GM18505 (cell line): Measurements from ENCODE around the gene MARCHF4.
"Not testable (repeated sequence)": the region's sequence is repeated elsewhere in the genome, so short reads cannot be mapped to it uniquely, and the experiment has no call there.

Experiments used
- ATAC-seq: cut with Tn5 transposase; IDR thresholded peaks from one replicate; pipeline ENCODE4 v1.9.1; 2021; ENCODE audit not compliant: unreplicated experiment
- POLR2A ChIP-seq: IDR thresholded peaks from 4 replicates; pipeline ENCODE4 v1.6.1; 2011; ENCODE audit warnings: borderline replicate concordance; ENCODE audit not compliant: insufficient read depth, insufficient read length; ENCODE audit errors: extremely low read depth

MARCHF4 gene

DNA sequence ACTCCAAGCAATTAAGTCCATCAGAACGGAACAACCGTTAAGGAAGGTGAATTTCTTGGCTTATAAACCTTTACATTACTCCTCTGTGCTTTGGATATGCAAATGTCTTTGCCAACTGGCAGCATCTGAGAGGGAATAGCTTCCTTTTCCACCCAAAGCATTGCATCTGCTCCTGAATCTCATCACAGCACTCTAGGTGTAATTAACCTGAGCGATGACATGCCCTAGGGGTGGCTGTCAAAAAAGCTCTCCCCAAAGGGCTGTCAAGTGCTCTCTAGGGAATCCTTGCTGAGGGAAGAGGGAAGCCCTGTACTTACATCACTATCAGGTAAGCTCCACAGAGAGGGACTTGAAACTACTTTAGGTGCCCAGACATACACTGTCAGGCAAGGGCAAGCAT, 34.5 kb upstream of the MARCHF4 start:
- ATAC-seq = no peak
- TF ChIP-seq POLR2A = no peak

DNA sequence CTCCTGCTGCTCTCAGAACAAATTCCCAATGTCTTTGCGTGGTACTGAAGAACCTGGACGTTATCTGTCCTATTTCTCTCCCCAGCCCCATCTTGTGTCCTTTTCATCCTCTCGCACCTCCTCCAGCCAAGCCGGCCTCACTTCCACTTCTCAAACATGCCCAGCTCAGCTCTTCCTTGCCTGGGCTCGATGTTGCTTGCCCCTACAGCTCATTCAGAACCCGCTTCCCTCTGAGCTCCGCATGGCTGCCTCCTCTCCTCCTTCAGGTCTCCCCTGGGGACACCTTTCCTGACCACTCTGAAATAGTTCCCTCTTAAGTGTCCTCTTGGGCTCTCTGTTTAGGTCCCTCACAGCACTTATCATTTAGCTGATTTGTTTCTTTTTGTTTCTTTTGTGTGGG, 33.3 kb upstream of the MARCHF4 start:
- no peak for TF ChIP-seq POLR2A
- ATAC-seq = no peak

DNA sequence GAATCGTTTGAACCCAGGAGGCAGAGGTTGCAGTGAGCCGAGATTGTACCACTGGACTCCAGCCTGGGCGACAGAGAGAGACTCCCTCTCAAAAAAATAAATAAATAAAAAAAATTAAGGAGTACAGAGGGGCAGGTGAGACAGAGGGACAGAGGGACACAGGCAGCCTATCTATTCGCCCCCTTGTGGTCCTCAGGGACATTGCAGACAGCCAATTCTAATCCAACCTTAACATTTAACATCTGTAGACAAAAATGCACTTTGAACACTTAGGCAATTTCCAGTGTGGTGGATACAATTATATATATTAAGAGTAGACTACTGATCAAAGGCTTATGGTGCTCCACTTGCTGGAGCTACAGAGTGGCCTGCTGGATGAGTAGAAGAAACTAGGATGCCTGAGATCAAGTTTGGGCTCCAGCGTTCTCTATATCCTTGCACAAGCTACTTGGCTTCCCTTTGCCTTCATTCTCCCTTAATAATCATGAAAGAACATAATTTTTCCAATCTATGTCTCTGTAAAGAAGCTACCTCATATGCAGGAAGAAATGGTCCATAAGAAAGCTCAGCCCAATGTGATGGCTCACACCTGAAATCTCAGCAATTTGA, 31.8 kb upstream of the MARCHF4 start:
- no peak for ATAC-seq

DNA sequence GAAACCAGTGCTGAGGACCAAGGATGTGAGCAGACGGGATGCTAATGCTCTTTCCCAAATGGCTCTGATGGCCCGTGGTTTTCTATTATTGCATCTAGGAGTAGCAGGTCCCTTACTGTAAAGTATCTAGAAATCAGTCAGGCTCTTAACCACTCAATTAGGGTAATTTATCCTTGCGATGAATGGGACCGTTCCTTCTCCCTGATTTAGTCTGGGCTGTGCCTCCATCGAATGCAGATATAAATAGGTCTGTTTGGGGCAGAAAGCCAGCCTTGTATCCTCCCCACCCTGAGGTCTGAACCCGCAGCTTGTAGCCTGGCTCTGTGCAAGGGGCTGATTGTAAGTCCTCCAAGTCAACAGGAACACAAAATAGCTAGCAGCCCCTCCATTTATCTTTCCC, 30.5 kb upstream of the MARCHF4 start:
- no peak for TF ChIP-seq POLR2A
- ATAC-seq = no peak

More for the DNA sequence above, 31.8 kb upstream of the MARCHF4 start:
- no peak for TF ChIP-seq POLR2A

DNA sequence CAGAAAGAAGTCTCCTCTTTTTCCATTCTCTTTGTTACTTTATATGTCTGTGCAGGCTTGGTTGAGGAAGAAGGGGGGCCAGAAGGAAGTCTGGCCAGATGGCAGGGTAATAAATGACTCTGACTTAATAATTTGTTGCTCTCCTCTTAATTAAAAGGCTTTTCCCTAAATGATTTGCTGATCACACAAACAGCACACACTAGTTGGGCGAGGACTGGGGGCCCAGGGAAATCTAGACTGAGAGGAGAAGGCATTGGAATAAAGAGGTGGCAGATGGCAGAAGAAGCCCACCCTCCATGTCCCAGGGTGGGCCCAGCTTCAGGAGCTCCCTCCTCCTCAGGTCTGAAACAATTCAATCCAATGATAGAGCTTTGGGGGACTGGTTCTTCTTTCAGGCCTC, 27.3 kb upstream of the MARCHF4 start:
- TF ChIP-seq POLR2A = no peak

DNA sequence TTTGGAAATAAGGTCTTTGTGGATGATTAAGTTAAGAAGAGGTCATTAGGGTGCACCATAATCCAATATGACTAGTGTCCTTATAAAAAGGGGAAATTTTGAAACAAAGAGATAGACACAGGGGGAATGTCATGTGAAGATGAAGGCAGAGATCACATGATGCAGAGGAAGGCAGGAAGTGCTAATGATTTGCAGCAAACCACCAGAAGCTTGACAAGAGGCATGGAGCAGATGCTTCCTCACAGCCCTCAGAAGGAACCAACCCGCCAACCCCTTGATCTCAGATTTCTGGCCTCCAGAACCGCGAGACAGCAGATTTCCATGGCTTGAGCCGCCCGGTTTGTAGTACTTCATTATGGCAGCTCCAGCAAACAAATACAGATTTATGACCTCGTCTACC, 22.6 kb upstream of the MARCHF4 start:
- no peak for ATAC-seq

More for the DNA sequence above, 27.3 kb upstream of the MARCHF4 start:
- ATAC-seq = no peak

DNA sequence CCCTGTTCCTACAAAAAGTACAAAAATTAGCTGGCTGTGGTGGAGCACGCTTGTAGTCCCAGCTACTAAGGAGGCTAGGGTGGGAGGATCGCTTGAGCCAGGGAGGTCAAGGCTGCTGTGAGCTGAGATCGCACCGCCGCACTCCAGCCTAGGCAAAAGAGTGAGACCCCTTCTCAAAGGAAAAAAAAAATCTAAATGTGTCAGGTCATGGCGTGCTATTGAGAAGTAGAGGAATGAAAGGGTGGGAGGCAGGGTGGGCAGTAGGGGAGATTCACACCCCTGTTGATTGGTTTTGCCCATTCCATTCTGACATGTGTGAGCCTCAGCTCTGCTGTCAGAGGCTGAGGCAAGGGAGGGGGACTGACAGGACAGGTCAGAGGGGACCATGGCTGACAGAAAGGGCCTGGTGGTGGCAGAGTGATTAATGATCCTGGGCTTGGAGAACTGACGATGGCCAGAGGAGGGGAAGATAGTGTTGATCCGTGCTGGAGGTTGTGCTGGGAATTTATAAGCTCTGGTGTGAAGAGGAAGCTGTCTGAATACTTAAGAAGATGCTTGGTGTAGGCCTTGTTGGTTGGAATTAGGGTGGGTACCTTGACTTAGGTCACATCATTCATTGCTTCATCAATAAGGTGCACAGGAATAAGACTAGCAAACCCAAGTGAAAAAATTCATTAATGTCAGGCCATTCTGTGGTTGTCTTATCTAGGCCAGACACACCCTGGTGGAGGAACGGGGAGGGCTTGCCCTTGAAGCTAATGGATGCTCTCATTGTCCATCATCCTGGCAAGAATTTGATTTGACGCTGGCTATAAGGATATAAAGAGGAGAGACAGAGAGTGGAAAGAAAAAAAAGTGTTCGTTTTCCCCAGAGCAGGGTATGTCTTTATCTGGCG, 20.9 kb upstream of the MARCHF4 start:
- no peak for ATAC-seq
- no peak for TF ChIP-seq POLR2A

More for the DNA sequence above, 22.6 kb upstream of the MARCHF4 start:
- no peak for TF ChIP-seq POLR2A

DNA sequence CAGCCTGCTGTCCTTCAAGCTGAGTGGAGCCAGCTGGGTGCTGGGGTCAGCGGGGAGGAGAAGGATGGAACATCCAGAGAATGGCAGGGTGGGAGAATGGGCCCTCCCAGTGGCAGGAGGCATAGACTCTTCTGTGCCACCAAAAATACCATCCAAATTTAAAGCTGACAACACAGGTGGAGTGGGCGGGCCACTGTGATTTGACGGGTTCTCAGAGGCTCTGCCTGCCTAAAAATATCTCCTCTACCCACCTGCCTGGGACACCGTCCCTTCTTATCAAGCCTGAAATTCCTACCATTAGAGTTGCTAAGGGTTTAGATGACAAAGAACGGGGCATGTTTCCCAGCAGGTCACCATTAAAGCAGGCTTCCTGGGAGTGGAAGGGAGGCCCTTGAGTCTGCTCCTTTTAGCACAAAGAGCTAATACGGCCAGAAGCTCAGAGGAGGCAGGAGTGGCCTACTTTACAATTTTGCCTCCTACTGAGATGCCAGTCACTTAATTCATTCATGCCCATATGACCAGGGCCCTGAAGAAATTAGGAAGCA, 19.8 kb upstream of the MARCHF4 start:
- no peak for TF ChIP-seq POLR2A
- ATAC-seq = no peak

DNA sequence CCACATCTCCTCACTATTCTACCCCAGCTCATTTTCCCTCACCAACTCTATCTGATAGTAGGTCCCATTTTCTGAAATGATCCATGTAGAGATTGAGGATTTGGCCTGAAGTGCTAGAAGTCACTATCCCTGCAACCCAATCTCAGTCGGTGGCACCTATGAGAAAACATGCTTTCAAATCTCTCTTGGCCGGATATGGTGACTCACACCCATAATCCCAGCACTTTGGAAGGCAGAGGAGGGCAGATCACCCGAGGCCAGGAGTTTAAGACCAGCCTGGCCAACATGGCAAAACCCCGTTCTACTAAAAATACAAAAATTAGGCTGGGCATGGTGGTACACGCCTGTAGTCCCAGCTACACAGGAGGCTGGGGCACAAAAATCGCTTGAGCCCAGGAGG, 19.1 kb upstream of the MARCHF4 start:
- TF ChIP-seq POLR2A = no peak
- no peak for ATAC-seq

DNA sequence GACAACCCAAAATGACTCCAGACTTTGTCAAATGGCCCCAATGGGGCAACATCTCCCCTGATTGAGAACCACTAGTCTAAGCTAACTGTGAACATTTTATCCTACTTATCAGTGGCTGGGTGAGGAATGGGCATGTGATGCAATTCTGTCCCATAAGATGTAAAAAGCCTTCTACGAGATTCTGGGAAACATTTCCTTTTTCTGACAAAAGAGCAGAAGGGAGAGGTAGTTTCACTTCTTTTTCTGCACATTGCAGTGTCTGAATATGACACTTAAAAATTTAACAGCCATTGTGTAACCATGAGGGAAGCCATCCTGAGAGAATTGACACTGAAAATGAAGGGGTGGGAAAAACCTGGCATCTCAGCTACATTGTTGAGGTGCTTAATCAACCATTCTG, 17.3 kb upstream of the MARCHF4 start:
- no peak for ATAC-seq
- TF ChIP-seq POLR2A = no peak

DNA sequence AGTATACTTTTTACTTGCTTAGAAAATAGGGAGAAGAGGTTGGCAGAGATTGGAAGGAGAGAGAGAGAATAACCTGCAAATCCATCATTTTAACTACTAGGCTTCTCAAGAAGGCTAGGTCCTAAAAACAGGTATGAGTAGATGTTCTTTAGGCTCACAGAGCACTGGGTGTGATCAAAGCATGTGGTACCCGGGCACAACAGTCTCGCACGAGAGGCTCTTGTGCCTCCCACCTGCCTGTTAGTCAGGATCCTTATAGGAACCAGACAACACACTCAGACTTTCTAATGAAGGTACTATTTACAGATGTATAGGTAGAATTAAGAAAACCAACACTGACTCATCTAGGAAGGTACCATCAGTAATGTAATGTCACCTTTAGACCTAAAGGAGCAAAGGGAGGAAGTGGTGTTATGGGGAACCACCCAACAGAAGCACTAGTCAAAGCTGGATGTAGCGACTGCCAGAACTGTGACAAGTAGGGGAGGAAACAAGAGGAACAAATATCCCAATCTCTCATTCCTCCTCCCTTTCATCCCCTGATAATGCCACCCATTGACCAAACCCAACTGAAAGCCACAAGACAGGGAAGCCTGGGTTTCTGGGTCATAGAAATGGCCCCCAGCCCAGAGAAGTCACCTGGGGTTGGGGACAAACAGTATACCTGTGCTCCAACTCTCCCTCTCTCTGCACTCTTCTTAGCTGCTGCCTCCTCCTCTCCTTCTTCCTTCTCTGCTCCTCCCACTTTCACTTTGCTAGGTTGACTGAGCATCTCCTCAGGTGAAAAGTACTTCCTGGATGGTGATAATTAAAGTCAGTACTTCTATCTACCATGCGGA, 16.0 kb upstream of the MARCHF4 start:
- ATAC-seq = no peak
- TF ChIP-seq POLR2A = no peak

DNA sequence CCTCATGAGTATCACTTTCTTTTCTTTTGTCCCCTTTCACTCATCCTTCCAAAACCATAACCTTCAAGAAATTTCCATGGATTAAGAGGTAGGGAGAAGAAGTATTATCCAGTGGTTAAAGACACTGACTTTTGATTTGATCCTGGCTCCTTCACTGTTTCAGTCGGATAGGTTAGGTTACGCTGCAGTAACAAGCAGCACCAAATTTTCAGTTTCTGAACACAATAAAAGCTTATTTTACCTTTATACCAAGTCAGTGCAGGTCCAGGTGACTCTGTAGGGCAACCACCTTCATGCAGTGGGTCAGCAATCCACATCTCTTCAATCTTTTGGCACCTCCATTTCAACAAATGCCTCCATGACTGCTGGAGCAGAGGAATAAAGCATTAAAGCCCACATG, 15.0 kb upstream of the MARCHF4 start:
- no peak for TF ChIP-seq POLR2A
- no peak for ATAC-seq

DNA sequence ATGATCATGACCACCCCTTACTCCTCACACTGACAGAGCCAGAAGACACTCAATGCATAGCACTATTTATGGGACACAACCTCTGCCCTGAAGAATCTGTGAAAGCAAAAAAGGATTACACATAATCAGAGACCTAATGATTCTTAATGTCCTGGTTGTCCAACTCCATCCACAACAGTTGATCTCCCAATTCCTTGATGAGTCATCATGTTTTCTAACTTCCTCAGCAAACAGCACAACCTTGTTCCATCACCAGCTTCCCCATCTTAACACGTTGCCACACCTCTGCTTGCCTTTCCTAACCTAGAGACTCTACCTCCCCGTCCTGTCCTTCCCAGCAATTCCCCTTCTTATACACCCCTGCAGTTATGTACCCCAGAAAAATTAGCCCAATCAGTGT, 13.2 kb upstream of the MARCHF4 start:
- ATAC-seq = no peak
- no peak for TF ChIP-seq POLR2A

DNA sequence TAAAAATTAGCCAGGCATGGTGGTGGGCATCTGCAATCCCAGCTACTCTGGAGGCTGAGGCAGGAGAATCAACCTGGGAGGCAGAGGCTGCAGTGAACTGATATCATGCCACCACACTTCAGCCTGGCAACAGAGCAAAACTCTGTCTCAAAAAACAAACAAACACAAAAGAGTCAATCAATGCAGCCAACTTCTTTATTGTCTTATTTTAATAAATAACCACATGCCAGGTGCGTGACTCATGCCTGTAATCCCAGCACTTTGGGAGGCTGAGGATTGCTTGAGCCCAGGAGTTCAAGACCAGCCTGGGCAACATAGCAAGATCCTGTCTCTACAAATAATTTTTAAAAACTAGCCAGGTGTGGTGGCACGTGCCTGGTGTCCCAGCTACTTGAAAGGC, 12.1 kb upstream of the MARCHF4 start:
- not testable (repeated sequence) for ATAC-seq
